Erythroblast (primary cell): ENCODE data around the gene DDX11.
"Not testable (repeated sequence)": the region's sequence is repeated elsewhere in the genome, so short reads cannot be mapped to it uniquely, and the experiment has no call there.

Source experiments
- DNase-seq, 2 experiments: peaks; one replicate each; lab custom pipeline; 2025; lab: John Stamatoyannopoulos, UW
- GATA1 ChIP-seq: IDR thresholded peaks from 2 replicates; pipeline ENCODE4 v1.6.1; 2011; ENCODE audit warnings: low read depth, mild to moderate bottlenecking, control low read depth, low read length, moderate library complexity
- POLR2A ChIP-seq: IDR thresholded peaks from 2 replicates; pipeline ENCODE4 v1.6.1; 2011; ENCODE audit warnings: mild to moderate bottlenecking, low read length

DDX11 gene

GRCh38 chr12:31052666-31053439 is 20.8 kb upstream of the DDX11 start:
- not testable (repeated sequence) for DNase-seq

- not testable (repeated sequence) for DNase-seq
These were observed 19.7 kb upstream of the DDX11 start for GRCh38 chr12:31053944-31054343.

- TF ChIP-seq POLR2A (no peak), GATA1 (no peak)
These were observed 16.0 kb upstream of the DDX11 start for GRCh38 chr12:31057671-31058070.

GRCh38 chr12:31066196-31066595 is 7.5 kb upstream of the DDX11 start:
- DNase-seq = peak; percentile 78 to 86

More at GRCh38 chr12:31057671-31058070, 16.0 kb upstream of the DDX11 start:
- no peak for DNase-seq

- DNase-seq = not testable (repeated sequence)
These were observed 6.0 kb upstream of the DDX11 start for GRCh38 chr12:31067656-31068055.

GRCh38 chr12:31070971-31071740 is 2.5 kb upstream of the DDX11 start:
- DNase-seq = not testable (repeated sequence)

- DNase-seq = peak in 1 of 2 experiments; percentile 20
These were observed 698 bp upstream of the DDX11 start for GRCh38 chr12:31072962-31073361.

GRCh38 chr12:31074333-31074874 is 744 bp downstream of the DDX11 start:
- DNase-seq = peak; percentile 80 to 83

GRCh38 chr12:31076150-31076549 is 2.5 kb downstream of the DDX11 start:
- DNase-seq = not testable (repeated sequence)

- DNase-seq = not testable (repeated sequence)
These were observed 3.4 kb downstream of the DDX11 start for GRCh38 chr12:31077095-31077494.

GRCh38 chr12:31077998-31078397 is 4.3 kb downstream of the DDX11 start:
- DNase-seq = not testable (repeated sequence)

GRCh38 chr12:31079421-31079820 is 5.8 kb downstream of the DDX11 start:
- not testable (repeated sequence) for DNase-seq

GRCh38 chr12:31080221-31080620 is 6.6 kb downstream of the DDX11 start:
- DNase-seq = not testable (repeated sequence)

- DNase-seq = not testable (repeated sequence)
These were observed 7.6 kb downstream of the DDX11 start for GRCh38 chr12:31081274-31081673.

GRCh38 chr12:31084241-31084640 is 10.6 kb downstream of the DDX11 start:
- not testable (repeated sequence) for DNase-seq

GRCh38 chr12:31086032-31086431 is 12.4 kb downstream of the DDX11 start:
- DNase-seq = not testable (repeated sequence)

- not testable (repeated sequence) for DNase-seq
These were observed 13.8 kb downstream of the DDX11 start for GRCh38 chr12:31087486-31087885.

GRCh38 chr12:31087956-31088355 is 14.3 kb downstream of the DDX11 start:
- not testable (repeated sequence) for DNase-seq
